Effector memory CD4-positive, alpha-beta T cell (primary cell): ENCODE results near the gene RASD2.

Experiments
- DNase-seq, 3 donors: peaks; one replicate each; pipeline ENCODE4 v3.0.0-alpha.2; 2020
- H3K27ac ChIP-seq: 2 replicates; pipeline ENCODE4 v1.7.0; 2013; ENCODE audit warnings: mild to moderate bottlenecking, low read length, moderate library complexity; ENCODE audit not compliant: insufficient read depth, poor library complexity, severe bottlenecking
- H3K27me3 ChIP-seq: replicated peaks from 2 replicates; pipeline ENCODE4 v1.7.0; 2013; ENCODE audit warnings: mild to moderate bottlenecking, low read length; ENCODE audit not compliant: insufficient read depth, control insufficient read depth, poor library complexity, severe bottlenecking
- H3K36me3 ChIP-seq: 2 replicates; pipeline ENCODE4 v1.7.0; 2013; ENCODE audit warnings: mild to moderate bottlenecking, low read length, moderate library complexity; ENCODE audit not compliant: control insufficient read depth, insufficient read depth
- H3K4me1 ChIP-seq: 2 replicates; pipeline ENCODE4 v1.7.0; 2013; ENCODE audit warnings: low read length, mild to moderate bottlenecking; ENCODE audit not compliant: control insufficient read depth, insufficient read depth, poor library complexity, severe bottlenecking
- H3K4me3 ChIP-seq: 2 replicates; pipeline ENCODE4 v1.7.0; 2013; ENCODE audit warnings: low read length, low read depth, mild to moderate bottlenecking; ENCODE audit not compliant: insufficient read depth, poor library complexity, severe bottlenecking
- H3K9me3 ChIP-seq: 2 replicates; pipeline ENCODE4 v1.7.0; 2013; ENCODE audit warnings: mild to moderate bottlenecking, low read length, moderate library complexity; ENCODE audit not compliant: control insufficient read depth

The RASD2 gene

DNA sequence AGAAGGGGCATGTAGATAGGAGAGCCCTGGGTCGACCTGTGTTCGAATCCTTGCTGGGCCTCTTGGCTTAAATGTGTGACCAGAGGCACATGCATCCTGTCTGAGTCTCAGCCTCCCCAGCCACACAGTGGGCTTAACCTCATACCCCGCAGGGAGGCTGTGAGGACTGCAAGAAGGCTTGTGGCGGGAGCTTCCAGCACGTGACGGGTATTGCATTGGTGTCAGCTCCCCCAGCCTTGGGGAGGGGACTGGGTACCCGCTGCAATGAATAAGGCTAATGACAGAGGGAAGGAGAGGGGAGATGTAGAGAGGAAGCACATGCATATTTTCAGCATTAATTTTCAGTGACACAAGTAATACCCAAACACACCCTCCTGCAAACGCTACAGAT is 8.1 kb downstream of the RASD2 start:
- Histone ChIP-seq H3K27me3 (peaks cover 4% of the 10 kb centered on the region), H3K4me1 (peaks cover 11% of the 10 kb centered on the region), H3K27ac (no peak overlapping the region), H3K9me3 (no peaks in the 10 kb centered on the region), H3K36me3 (no peaks in the 10 kb centered on the region), H3K4me3 (no peak overlapping the region)
- no peak for DNase-seq

DNA sequence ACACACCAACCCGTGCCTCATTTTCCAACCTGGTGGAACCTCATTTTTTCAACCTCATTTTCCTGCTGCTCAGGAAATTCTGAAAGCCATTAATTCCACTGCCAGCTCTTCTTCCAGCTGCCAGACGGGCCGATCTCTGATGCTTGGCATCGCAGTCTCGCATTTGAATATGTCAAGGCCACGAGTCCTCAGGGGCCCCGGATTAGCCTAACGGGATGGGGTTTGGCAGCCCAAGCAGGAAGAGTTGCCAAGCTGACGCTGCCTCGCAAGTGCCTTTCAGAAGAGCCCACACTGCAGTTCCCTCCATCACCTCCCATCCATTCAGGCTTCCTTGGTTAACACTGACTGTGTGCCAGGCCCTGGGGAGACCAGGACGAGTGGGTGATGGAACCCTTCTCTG is 8.7 kb downstream of the RASD2 start:
- peaks cover 12% of the 10 kb centered on the region for H3K4me1 ChIP-seq
- no peaks in the 10 kb centered on the region for H3K27me3 ChIP-seq
- no peak overlapping the region for H3K4me3 ChIP-seq
- H3K9me3 ChIP-seq, result no peaks in the 10 kb centered on the region
- no peaks in the 10 kb centered on the region for H3K36me3 ChIP-seq
- no peak for DNase-seq
- H3K27ac ChIP-seq, result no peak overlapping the region

DNA sequence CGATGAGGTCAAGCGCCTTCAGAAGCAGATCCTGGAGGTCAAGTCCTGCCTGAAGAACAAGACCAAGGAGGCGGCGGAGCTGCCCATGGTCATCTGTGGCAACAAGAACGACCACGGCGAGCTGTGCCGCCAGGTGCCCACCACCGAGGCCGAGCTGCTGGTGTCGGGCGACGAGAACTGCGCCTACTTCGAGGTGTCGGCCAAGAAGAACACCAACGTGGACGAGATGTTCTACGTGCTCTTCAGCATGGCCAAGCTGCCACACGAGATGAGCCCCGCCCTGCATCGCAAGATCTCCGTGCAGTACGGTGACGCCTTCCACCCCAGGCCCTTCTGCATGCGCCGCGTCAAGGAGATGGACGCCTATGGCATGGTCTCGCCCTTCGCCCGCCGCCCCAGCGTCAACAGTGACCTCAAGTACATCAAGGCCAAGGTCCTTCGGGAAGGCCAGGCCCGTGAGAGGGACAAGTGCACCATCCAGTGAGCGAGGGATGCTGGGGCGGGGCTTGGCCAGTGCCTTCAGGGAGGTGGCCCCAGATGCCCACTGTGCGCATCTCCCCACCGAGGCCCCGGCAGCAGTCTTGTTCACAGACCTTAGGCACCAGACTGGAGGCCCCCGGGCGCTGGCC is 11.0 kb downstream of the RASD2 start:
- peaks cover 12% of the 10 kb centered on the region for H3K4me1 ChIP-seq
- H3K4me3 ChIP-seq, result no peak overlapping the region
- no peaks in the 10 kb centered on the region for H3K36me3 ChIP-seq
- H3K27ac ChIP-seq, result no peak overlapping the region
- no peaks in the 10 kb centered on the region for H3K27me3 ChIP-seq
- no peaks in the 10 kb centered on the region for H3K9me3 ChIP-seq
- no peak for DNase-seq

DNA sequence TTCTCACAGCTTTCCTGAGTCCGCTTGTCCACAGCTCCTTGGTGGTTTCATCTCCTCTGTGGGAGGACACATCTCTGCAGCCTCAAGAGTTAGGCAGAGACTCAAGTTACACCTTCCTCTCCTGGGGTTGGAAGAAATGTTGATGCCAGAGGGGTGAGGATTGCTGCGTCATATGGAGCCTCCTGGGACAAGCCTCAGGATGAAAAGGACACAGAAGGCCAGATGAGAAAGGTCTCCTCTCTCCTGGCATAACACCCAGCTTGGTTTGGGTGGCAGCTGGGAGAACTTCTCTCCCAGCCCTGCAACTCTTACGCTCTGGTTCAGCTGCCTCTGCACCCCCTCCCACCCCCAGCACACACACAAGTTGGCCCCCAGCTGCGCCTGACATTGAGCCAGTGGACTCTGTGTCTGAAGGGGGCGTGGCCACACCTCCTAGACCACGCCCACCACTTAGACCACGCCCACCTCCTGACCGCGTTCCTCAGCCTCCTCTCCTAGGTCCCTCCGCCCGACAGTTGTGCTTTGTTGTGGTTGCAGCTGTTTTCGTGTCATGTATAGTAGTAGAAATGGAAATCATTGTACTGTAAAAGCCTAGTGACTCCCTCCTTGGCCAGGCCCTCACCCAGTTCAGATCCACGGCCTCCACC is 11.7 kb downstream of the RASD2 start:
- Histone ChIP-seq H3K9me3 (no peaks in the 10 kb centered on the region), H3K27ac (no peak overlapping the region), H3K4me3 (peak overlapping the region; percentile 9), H3K36me3 (no peaks in the 10 kb centered on the region), H3K4me1 (peaks cover 12% of the 10 kb centered on the region), H3K27me3 (no peaks in the 10 kb centered on the region)
- DNase-seq, result peak; percentile 66 to 79 (median 71)

DNA sequence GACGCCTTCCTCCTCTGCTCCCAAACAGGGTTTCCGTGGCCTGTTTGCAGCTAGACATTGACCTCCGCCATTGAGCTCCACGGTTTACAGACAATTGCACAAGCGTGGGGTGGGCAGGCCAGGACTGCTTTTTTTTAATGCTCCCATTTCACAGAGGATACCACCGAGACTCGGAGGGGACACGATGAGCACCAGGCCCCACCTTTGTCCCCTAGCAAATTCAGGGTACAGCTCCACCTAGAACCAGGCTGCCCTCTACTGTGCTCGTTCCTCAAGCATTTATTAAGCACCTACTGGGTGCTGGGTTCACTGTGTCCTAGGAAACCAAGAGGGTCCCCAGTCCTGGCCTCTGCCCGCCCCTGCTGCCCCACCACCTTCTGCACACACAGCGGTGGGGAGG is 12.2 kb downstream of the RASD2 start:
- Histone ChIP-seq H3K36me3 (no peaks in the 10 kb centered on the region), H3K4me3 (peak overlapping the region; percentile 9), H3K27ac (no peak overlapping the region), H3K9me3 (no peaks in the 10 kb centered on the region), H3K27me3 (no peaks in the 10 kb centered on the region), H3K4me1 (peaks cover 12% of the 10 kb centered on the region)
- DNase-seq, result no peak

DNA sequence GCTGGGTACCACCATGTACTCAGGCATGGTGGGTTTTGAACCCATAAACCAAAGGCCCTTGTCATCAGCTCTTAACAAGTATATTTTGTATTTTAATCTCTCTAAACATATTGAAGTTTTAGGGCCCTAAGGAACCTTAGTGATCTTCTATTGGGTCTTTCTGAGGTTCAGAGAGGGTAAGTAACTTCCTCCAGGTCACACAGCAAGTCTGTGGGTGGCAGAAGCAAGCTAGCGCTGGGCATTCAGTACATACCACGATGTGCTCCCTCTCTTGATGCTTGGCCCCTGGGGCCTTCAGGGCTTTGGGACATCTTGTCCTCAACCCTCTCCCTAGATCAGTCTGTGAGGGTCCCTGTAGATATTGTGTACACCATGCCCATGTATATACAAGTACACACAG is 12.7 kb downstream of the RASD2 start:
- H3K4me1 ChIP-seq, result peaks cover 12% of the 10 kb centered on the region
- no peak for DNase-seq
- no peaks in the 10 kb centered on the region for H3K9me3 ChIP-seq
- no peak overlapping the region for H3K27ac ChIP-seq
- H3K4me3 ChIP-seq, result no peak overlapping the region
- H3K36me3 ChIP-seq, result no peaks in the 10 kb centered on the region
- no peaks in the 10 kb centered on the region for H3K27me3 ChIP-seq

DNA sequence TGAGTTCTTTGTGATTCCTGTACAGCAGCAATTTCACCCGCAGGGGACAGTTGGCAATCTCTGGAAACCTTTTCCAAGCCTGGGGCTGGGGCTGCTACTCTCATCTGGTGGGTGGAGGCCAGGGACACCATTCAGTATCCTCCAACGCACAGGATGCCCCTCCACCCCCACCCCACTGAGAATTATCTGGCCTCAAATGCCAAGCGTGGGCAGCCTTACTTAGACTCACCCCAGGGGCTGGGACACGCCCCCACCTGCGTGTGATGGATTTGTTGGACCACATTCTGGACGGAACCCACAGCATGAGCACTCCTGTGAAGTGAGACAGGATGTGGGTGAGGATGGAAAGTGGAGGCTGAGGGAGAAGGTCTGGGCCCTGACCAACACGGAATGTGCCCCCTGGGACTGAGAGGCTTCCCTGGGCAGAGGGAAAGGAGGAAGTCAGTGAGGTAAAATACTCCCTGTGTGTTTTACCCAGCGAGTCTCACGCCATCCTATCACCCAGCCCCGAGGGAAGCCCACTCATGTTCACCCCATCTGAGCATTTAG is 13.7 kb downstream of the RASD2 start:
- no peaks in the 10 kb centered on the region for H3K27me3 ChIP-seq
- H3K4me3 ChIP-seq, result no peak overlapping the region
- peaks cover 12% of the 10 kb centered on the region for H3K4me1 ChIP-seq
- no peak for DNase-seq
- H3K9me3 ChIP-seq, result no peaks in the 10 kb centered on the region
- H3K36me3 ChIP-seq, result no peaks in the 10 kb centered on the region
- H3K27ac ChIP-seq, result no peak overlapping the region

DNA sequence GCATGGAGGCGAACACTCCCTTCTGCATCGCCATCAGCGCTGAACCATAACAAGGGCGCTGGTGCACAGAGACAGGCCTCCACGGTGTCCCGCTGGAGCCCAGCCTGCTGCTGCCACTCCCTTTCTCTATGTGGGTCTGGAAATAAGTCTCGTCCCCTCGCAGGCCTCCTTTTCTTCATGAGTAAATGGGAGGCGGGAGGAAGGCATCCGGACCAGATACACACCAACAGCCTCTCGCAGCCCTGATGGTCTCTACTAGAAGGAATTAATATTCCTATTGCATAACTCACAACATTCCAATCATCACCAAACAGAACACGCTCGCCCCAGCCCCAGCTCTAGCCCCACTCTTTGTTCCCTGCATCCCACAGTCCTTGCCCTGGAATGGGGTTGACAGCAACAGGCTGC is 14.9 kb downstream of the RASD2 start:
- no peaks in the 10 kb centered on the region for H3K27me3 ChIP-seq
- H3K9me3 ChIP-seq, result no peaks in the 10 kb centered on the region
- H3K27ac ChIP-seq, result no peak overlapping the region
- no peaks in the 10 kb centered on the region for H3K36me3 ChIP-seq
- no peak for DNase-seq
- H3K4me3 ChIP-seq, result no peak overlapping the region
- H3K4me1 ChIP-seq, result peaks cover 12% of the 10 kb centered on the region

DNA sequence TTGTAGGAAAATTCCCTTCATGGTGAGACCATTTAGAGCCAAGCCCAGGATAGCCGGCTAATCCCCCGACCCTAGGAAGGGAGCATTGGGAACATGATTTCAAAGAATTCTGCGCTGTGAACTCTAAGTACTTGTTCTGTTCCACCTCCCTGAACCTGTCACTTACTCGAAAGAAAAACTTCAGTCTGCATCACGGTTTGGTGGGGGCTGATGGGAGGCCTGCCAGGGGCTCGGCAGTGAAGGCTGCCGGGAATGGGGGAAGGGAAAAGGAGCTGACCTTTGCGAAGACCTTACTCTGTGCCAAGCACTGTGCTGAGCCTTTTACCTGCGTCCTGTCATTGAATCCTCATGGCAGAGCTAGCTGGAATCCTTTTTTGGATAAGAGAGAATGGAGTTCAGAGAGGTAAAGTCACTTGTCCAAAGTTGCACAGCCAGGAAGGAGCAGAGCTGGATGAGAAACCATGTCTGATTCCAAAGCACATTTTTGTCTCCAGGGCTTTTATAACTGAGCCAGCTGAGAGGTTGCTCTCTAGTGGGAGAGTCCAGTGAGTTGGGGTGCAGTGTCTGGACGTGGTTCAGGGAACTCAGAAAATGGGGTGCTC is 15.4 kb downstream of the RASD2 start:
- H3K4me3 ChIP-seq, result no peak overlapping the region
- H3K9me3 ChIP-seq, result no peaks in the 10 kb centered on the region
- no peaks in the 10 kb centered on the region for H3K27me3 ChIP-seq
- DNase-seq, result no peak
- no peak overlapping the region for H3K27ac ChIP-seq
- H3K4me1 ChIP-seq, result peaks cover 12% of the 10 kb centered on the region
- H3K36me3 ChIP-seq, result no peaks in the 10 kb centered on the region

DNA sequence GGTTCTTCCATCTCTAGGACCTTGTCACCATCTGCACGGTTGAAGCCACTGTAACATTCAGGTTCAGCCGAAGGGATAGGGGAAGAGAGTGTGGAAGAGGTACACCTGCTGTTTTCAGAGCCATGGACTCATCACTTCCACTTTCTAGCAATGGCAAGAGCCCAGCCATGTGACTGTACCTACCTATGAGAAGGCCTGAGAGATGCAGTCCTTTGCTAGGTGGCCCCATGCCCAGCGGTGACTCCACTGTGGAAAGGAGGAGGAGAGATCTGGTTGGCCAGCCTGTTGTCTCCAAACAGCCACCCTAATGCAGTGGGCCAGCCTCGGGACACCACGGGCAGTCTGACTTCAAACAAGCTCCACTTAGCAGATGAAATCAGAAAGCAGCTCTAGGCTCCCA is 16.0 kb downstream of the RASD2 start:
- Histone ChIP-seq H3K4me1 (peaks cover 12% of the 10 kb centered on the region), H3K4me3 (no peak overlapping the region), H3K27ac (no peak overlapping the region), H3K36me3 (no peaks in the 10 kb centered on the region), H3K9me3 (no peaks in the 10 kb centered on the region), H3K27me3 (no peaks in the 10 kb centered on the region)
- DNase-seq, result no peak
